ENCODE data around the gene LCE1F.

LCE1F gene

DNA sequence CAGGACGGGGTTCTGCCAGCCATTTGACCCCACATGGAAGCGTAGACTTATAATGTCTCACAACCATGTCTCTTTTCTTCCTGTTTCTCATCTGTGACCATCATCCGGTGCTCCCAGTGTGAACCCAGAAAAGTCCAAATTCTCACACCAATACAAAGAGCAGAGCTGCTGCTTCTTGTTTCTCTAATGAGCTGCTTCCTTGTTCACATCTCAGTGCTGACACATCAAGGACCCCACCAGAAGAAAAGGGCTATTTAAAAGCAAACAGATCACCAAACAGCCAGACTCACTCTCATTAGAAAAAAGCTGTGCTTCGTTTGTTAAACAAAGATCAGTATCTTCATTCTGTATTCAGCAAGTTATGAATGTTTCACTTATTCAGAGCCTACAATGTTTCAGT, 20.7 kb downstream of the LCE1F start:
- no peaks in the 10 kb centered on the region for H3K9me3 ChIP-seq (ENCODE audit: low read length)
- no peaks in the 10 kb centered on the region for H3K27me3 ChIP-seq (ENCODE audit: insufficient read depth, low read length)
- no peak overlapping the region for H2AFZ ChIP-seq (ENCODE audit: low read depth, low read length)
- no peaks in the 10 kb centered on the region for H3K4me1 ChIP-seq (ENCODE audit: insufficient read depth, low read length)
- no peak overlapping the region for H3K4me3 ChIP-seq (ENCODE audit: low read length)
- no peaks in the 10 kb centered on the region for H3K36me3 ChIP-seq (ENCODE audit: insufficient read depth, low read length)

DNA sequence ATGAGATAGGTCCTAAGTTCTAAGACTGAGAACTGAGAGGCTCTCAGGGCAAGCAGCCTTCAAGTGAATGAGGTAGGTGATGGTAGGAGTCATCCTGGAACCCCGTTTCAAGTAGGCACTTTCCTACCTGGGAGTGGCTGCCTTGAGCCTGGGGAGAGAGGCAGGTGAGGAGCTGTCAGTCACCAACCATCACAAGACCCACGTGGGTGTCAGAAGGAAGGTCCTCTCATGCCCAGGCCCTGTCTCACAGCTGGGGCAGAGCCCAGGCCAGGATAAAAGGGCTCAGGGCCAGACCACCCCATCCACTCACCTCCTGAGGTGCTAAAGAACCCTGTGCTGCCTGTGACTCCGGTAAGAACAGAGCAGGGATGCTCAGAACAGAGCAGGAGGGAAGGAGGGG, 21.5 kb downstream of the LCE1F start, which contains the start of gene LCE1D:
Gene LCE1D (plus strand): TSS at position 301 of the 400 bp plus-strand sequence. CDS start 1,074 bp downstream, outside the sequence.
- Histone ChIP-seq H2AFZ (ENCODE audit: low read depth, low read length) (no peak within 1 kb of the TSS), H3K4me3 (ENCODE audit: low read length) (no peak within 1 kb of the TSS), H3K4me1 (ENCODE audit: insufficient read depth, low read length) (no peaks in the 10 kb centered on the region), H3K9me3 (ENCODE audit: low read length) (no peaks in the 10 kb centered on the region), H3K36me3 (ENCODE audit: insufficient read depth, low read length) (no peaks in the 10 kb centered on the region), H3K27me3 (ENCODE audit: insufficient read depth, low read length) (no peaks in the 10 kb centered on the region)

DNA sequence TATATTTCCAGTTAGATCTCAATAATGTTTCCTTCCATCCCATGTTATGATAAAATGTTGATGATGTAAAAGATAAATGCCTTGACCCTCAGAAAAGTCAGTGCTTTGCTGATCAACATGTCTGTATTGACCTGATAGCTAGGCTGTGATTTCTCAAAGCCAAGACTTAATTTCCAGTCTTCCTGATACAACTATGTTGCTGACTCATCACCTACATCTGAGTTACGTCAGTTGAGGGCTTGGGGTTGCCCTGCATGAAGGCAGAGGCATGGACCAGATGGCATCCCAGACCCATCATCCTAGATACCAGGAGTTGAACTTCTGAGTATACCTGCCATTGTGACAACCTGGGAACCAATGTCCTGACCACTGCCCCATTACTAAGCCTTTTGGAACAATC, 26.4 kb downstream of the LCE1F start:
- H3K27me3 ChIP-seq (ENCODE audit: insufficient read depth, low read length) = no peaks in the 10 kb centered on the region
- H3K4me3 ChIP-seq (ENCODE audit: low read length) = no peak overlapping the region

DNA sequence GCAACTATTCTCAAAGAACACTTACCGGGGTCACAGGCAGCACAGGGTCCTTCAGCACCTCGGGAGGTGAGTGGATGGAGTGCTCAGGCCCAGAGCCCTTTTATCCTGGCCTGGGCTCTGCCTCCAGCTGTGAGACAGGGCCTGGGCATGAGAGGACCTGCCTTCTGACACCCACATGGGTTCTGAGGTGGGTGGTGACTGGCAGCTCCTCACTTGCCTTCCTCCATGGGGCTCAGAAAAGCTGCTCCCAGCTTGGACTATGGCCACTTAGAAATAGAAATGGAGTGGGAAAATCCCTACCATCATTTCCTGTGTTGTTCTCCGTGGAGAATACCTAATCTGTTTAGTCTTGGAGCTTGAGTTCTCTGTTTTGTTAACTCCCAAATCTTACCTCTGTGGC, 31.6 kb downstream of the LCE1F start, which contains the start of gene LCE1C:
Gene LCE1C (minus strand): TSS at position 76 of the 400 bp plus-strand sequence. CDS start 1,173 bp downstream, outside the sequence.
- Histone ChIP-seq H3K27me3 (ENCODE audit: insufficient read depth, low read length) (no peaks in the 10 kb centered on the region), H3K4me1 (ENCODE audit: insufficient read depth, low read length) (no peaks in the 10 kb centered on the region), H2AFZ (ENCODE audit: low read depth, low read length) (no peak within 1 kb of the TSS), H3K36me3 (ENCODE audit: insufficient read depth, low read length) (no peaks in the 10 kb centered on the region), H3K4me3 (ENCODE audit: low read length) (no peak within 1 kb of the TSS), H3K9me3 (ENCODE audit: low read length) (no peaks in the 10 kb centered on the region)

More for the DNA sequence above, 26.4 kb downstream of the LCE1F start:
- no peaks in the 10 kb centered on the region for H3K4me1 ChIP-seq (ENCODE audit: insufficient read depth, low read length)
- no peak overlapping the region for H2AFZ ChIP-seq (ENCODE audit: low read depth, low read length)
- no peaks in the 10 kb centered on the region for H3K36me3 ChIP-seq (ENCODE audit: insufficient read depth, low read length)
- H3K9me3 ChIP-seq (ENCODE audit: low read length) = no peaks in the 10 kb centered on the region

DNA sequence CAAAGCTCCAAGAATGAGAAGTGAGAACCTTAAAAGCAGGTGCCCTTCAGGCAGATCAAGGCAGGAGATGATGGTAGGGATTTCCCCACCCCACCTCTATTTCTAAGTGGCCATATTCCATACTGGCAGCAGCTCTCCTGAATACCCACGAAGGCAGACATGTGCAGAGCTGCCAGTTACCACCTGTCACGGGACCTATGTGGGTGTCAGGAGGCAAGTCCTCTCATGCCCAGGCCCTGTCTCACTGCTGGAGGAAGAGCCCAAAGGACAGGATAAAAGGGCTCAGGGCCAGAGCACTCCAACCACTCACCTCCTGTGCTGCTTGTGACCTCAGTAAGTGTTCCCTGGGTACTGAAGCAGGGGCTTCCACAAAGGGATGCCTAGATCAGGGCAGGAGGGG, 36.1 kb downstream of the LCE1F start:
- H3K36me3 ChIP-seq (ENCODE audit: insufficient read depth, low read length) = no peaks in the 10 kb centered on the region
- no peaks in the 10 kb centered on the region for H3K4me1 ChIP-seq (ENCODE audit: insufficient read depth, low read length)
- no peak overlapping the region for H3K4me3 ChIP-seq (ENCODE audit: low read length)
- H3K27me3 ChIP-seq (ENCODE audit: insufficient read depth, low read length) = no peaks in the 10 kb centered on the region
- no peaks in the 10 kb centered on the region for H3K9me3 ChIP-seq (ENCODE audit: low read length)
- no peak overlapping the region for H2AFZ ChIP-seq (ENCODE audit: low read depth, low read length)

DNA sequence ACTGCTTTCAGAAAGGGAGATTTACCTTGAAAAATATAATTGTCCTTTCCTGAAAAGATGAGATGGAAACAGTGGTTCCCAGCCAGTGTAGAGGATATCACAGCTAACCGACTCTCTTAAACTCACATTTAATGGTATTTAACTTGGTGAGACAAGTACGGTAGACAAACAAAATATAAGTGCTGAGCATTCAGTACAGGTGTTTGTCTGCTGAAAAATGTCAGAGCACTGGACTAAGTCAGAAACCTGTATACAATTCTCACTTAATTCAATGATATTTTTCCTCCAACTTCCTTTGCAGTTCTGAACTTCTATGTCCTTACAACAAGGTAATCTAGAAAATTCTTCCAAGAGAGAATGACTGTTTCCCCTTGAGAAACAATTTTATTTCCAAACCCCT, 36.7 kb downstream of the LCE1F start, which contains the start of gene LCE1B:
Gene LCE1B (plus strand): TSS at position 301 of the 400 bp plus-strand sequence. CDS start 476 bp downstream, outside the sequence.
- H3K9me3 ChIP-seq (ENCODE audit: low read length) = no peaks in the 10 kb centered on the region
- H3K4me1 ChIP-seq (ENCODE audit: insufficient read depth, low read length) = no peaks in the 10 kb centered on the region
- H3K36me3 ChIP-seq (ENCODE audit: insufficient read depth, low read length) = no peaks in the 10 kb centered on the region
- no peak within 1 kb of the TSS for H3K4me3 ChIP-seq (ENCODE audit: low read length)
- no peaks in the 10 kb centered on the region for H3K27me3 ChIP-seq (ENCODE audit: insufficient read depth, low read length)
- H2AFZ ChIP-seq (ENCODE audit: low read depth, low read length) = no peak within 1 kb of the TSS

DNA sequence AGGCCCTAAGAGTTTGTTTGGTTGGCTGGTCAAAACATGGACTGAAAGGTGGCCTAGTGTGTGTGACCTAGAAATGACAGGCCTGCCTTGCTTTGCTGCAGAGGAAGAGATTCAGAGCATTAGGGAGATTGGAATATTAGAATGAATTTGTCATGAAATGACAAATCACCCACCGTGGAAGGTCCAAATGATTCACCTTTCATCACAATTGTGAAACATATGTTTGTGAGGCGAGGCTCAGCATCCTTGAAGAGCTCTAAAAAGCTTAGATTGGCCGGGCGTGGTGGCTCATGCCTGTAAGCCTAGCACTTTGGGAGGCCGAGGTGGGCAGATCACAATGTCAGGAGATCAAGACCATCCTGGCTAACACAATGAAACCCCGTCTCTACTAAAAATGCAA, 42.4 kb downstream of the LCE1F start:
- H3K4me3 ChIP-seq (ENCODE audit: low read length) = no peak overlapping the region
- H3K9me3 ChIP-seq (ENCODE audit: low read length) = no peaks in the 10 kb centered on the region
- no peaks in the 10 kb centered on the region for H3K36me3 ChIP-seq (ENCODE audit: insufficient read depth, low read length)
- no peak overlapping the region for H2AFZ ChIP-seq (ENCODE audit: low read depth, low read length)
- H3K4me1 ChIP-seq (ENCODE audit: insufficient read depth, low read length) = no peaks in the 10 kb centered on the region
- no peaks in the 10 kb centered on the region for H3K27me3 ChIP-seq (ENCODE audit: insufficient read depth, low read length)

DNA sequence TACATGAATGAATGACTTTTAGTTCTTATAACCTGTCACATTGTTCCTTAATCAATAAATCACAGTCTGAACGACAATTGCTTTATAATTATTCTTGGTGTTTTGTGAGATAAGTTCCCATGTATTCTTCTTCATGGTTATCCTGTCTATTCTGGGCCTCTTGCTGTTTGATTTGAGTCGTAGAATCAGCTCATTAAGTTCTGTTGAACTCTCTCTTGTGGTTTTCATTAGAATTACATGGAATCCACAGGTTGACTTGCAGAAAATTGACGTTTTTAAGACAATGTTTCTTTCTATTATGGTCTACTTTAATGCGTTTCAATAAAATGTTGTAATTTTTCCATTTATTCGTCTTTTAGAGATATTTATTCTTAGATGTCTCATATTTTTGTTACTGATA, 48.4 kb downstream of the LCE1F start:
- Histone ChIP-seq H3K9me3 (ENCODE audit: low read length) (no peaks in the 10 kb centered on the region), H3K36me3 (ENCODE audit: insufficient read depth, low read length) (no peaks in the 10 kb centered on the region), H3K4me1 (ENCODE audit: insufficient read depth, low read length) (no peaks in the 10 kb centered on the region), H3K27me3 (ENCODE audit: insufficient read depth, low read length) (no peaks in the 10 kb centered on the region), H3K4me3 (ENCODE audit: low read length) (no peak overlapping the region), H2AFZ (ENCODE audit: low read depth, low read length) (no peak overlapping the region)

DNA sequence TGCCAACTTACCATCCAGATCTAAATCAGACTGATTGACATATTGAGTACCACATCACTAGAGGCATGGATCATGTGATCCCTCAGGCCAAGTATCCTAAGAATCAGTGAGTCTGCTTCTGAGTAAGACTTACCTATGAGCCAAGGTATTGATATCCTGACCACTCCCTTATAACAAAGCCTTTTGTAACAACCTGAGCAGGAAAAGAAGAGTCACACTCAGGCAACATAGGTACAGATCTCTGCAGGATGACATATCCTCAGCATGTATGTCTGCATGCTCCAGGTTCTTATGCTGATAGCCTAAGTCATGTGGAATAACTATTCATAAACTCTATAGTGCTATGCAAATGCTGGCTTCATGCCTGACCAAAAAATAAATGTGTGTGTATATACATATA, 50.0 kb downstream of the LCE1F start:
- Histone ChIP-seq H3K36me3 (ENCODE audit: insufficient read depth, low read length) (no peaks in the 10 kb centered on the region), H3K4me1 (ENCODE audit: insufficient read depth, low read length) (no peaks in the 10 kb centered on the region), H3K9me3 (ENCODE audit: low read length) (no peaks in the 10 kb centered on the region), H3K27me3 (ENCODE audit: insufficient read depth, low read length) (no peaks in the 10 kb centered on the region), H3K4me3 (ENCODE audit: low read length) (no peak overlapping the region), H2AFZ (ENCODE audit: low read depth, low read length) (no peak overlapping the region)
